ENCODE data around the gene DOC2A. TPM values are rescaled to one million over a fixed set of nuclear protein-coding genes. Genes with fewer than 3 reads are reported as not detected.
"Not testable (repeated sequence)": the region's sequence is repeated elsewhere in the genome, so short reads cannot be mapped to it uniquely, and the experiment has no call there.

The DOC2A gene
- total RNA-seq, 1 experiment from 2014 or later, result not detected

DNA sequence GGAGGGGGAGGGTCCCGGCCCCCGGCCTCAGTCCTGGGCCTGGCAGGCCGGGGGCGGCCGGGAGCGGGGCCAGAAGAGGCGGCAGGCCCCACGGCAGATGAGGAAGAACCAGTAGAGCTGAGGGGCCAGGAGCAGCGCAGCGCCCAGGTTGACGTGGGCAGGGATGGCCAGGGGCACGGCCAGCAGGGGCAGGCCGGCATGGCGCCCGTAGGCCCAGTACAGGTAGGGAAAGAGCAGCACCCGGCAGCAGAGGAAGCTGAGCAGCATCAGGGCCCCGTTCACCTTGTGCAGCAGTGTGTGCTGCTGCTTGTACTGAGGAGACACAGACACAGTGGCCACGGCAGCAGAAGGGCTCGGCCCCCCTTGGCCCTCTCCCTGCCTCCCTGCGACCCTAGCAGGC lies 14.3 kb upstream of the DOC2A start:
- no peak for DNase-seq
- Histone ChIP-seq H3K4me1 (ENCODE audit: low read length) (peaks cover 5% of the 10 kb centered on the region), H4K20me1 (ENCODE audit: insufficient read depth, low read depth, low read length) (0 out of 2 replicates have a peak, but pooled peaks cover 3% of the 10 kb centered on the region), H3K4me2 (ENCODE audit: low read depth, low read length, poor library complexity, severe bottlenecking) (no peak overlapping the region), H3K79me2 (ENCODE audit: low read length) (no peaks in the 10 kb centered on the region), H2AFZ (ENCODE audit: low read length) (no peak overlapping the region), H3K9ac (ENCODE audit: low read length) (no peak overlapping the region), H3K9me3 (ENCODE audit: low read length) (no peaks in the 10 kb centered on the region), H3K36me3 (ENCODE audit: insufficient read depth, low read length) (no peaks in the 10 kb centered on the region), H3K27me3 (ENCODE audit: low read length) (no peaks in the 10 kb centered on the region), H3K4me3 (ENCODE audit: low read length) (no peak overlapping the region), H3K9me2 (replicated peaks; ENCODE audit: insufficient read depth, low read length) (no peaks in the 10 kb centered on the region), H3K27ac (ENCODE audit: low read length) (no peak overlapping the region)

DNA sequence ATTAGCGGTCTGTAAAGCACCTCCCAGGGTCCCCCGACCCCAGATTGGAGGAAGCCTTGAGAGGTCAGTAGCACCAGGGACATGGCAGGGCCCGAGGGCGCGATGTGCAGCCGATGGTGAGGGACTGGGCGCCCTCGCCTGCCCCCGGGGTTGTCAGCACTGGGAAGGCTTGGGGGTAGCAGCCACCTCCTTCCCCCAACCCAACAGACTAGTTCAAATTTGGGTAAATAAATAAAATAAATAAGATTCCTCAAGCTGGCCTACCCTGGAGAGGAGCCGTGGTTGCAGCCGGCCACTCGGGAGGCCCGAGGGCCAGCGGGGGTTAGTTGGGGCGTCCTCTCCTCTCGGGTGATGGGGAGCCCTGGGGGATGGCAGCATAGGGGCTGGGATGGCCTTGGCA lies 13.6 kb upstream of the DOC2A start:
- Histone ChIP-seq H3K9me2 (replicated peaks; ENCODE audit: insufficient read depth, low read length) (no peaks in the 10 kb centered on the region), H3K9me3 (ENCODE audit: low read length) (no peaks in the 10 kb centered on the region), H3K27me3 (ENCODE audit: low read length) (no peaks in the 10 kb centered on the region), H3K36me3 (ENCODE audit: insufficient read depth, low read length) (no peaks in the 10 kb centered on the region), H3K27ac (ENCODE audit: low read length) (no peak overlapping the region), H2AFZ (ENCODE audit: low read length) (no peak overlapping the region), H3K4me3 (ENCODE audit: low read length) (no peak overlapping the region), H3K79me2 (ENCODE audit: low read length) (no peaks in the 10 kb centered on the region), H3K9ac (ENCODE audit: low read length) (no peak overlapping the region), H3K4me1 (ENCODE audit: low read length) (peaks cover 5% of the 10 kb centered on the region), H4K20me1 (ENCODE audit: insufficient read depth, low read depth, low read length) (0 out of 2 replicates have a peak, but pooled peaks cover 3% of the 10 kb centered on the region), H3K4me2 (ENCODE audit: low read depth, low read length, poor library complexity, severe bottlenecking) (no peak overlapping the region)
- no peak for DNase-seq

DNA sequence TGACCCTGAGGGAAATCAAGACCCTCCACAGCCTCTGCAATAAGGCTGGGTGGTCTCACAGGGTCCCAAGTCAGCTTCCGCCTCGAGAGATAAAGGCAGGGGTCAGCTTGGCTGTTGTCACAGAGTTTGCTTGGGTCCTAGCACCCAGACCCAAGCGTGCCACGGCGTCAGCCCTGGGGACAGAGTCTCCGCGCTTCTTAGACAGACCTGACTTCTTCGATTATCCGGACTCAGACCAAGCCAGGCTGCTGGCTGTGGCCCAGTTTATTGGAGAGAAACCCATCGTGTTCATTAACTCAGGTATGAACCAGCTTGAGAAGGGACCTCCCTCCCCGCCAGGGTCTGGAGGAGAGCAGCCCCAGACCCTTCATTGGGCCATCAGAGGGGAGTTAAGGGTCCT lies 12.8 kb upstream of the DOC2A start:
- H3K36me3 ChIP-seq (ENCODE audit: insufficient read depth, low read length), result no peaks in the 10 kb centered on the region
- no peaks in the 10 kb centered on the region for H3K79me2 ChIP-seq (ENCODE audit: low read length)
- H3K9ac ChIP-seq (ENCODE audit: low read length), result no peak overlapping the region
- peaks cover 5% of the 10 kb centered on the region for H3K4me1 ChIP-seq (ENCODE audit: low read length)
- no peak for DNase-seq
- H2AFZ ChIP-seq (ENCODE audit: low read length), result no peak overlapping the region
- H3K9me3 ChIP-seq (ENCODE audit: low read length), result no peaks in the 10 kb centered on the region
- H3K27me3 ChIP-seq (ENCODE audit: low read length), result no peaks in the 10 kb centered on the region
- no peak overlapping the region for H3K4me3 ChIP-seq (ENCODE audit: low read length)
- no peaks in the 10 kb centered on the region for H3K9me2 ChIP-seq (replicated peaks; ENCODE audit: insufficient read depth, low read length)
- H3K4me2 ChIP-seq (ENCODE audit: low read depth, low read length, poor library complexity, severe bottlenecking), result no peak overlapping the region
- no peak overlapping the region for H3K27ac ChIP-seq (ENCODE audit: low read length)
- H4K20me1 ChIP-seq (ENCODE audit: insufficient read depth, low read depth, low read length), result no peaks in the 10 kb centered on the region

DNA sequence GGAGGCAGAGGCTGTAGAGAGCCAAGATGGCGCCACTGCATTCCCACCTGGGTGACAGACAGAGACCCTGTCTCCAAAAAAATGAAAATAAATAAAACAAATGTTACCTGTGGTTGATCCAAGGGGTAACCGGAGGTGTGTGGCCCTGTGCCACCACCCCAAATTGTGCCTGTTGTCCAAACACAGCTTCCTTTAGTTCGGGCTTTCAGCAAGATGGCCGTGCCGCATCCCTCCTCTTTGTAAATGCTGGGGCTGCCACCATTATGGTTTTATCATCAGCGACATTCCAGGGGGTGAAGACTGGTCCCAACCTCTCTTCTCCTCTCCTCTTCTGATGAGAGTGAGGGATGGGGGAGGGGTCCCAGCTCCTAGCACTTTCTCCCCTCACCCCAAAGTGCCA lies 12.1 kb upstream of the DOC2A start, which contains the start of gene C16orf92:
C16orf92 (plus strand) TSS at position 312 of the 400 bp plus-strand sequence. CDS start 143 bp downstream, outside the sequence.
- no peaks in the 10 kb centered on the region for H3K9me2 ChIP-seq (replicated peaks; ENCODE audit: insufficient read depth, low read length)
- DNase-seq, result no peak
- no peak within 1 kb of the TSS for H3K4me2 ChIP-seq (ENCODE audit: low read depth, low read length, poor library complexity, severe bottlenecking)
- H4K20me1 ChIP-seq (ENCODE audit: insufficient read depth, low read depth, low read length), result no peaks in the 10 kb centered on the region
- no peak within 1 kb of the TSS for H3K9ac ChIP-seq (ENCODE audit: low read length)
- H3K36me3 ChIP-seq (ENCODE audit: insufficient read depth, low read length), result no peaks in the 10 kb centered on the region
- no peaks in the 10 kb centered on the region for H3K9me3 ChIP-seq (ENCODE audit: low read length)
- no peak within 1 kb of the TSS for H2AFZ ChIP-seq (ENCODE audit: low read length)
- H3K27ac ChIP-seq (ENCODE audit: low read length), result no peak within 1 kb of the TSS
- H3K27me3 ChIP-seq (ENCODE audit: low read length), result no peaks in the 10 kb centered on the region
- H3K4me3 ChIP-seq (ENCODE audit: low read length), result no peak within 1 kb of the TSS
- H3K4me1 ChIP-seq (ENCODE audit: low read length), result peaks cover 5% of the 10 kb centered on the region
- no peaks in the 10 kb centered on the region for H3K79me2 ChIP-seq (ENCODE audit: low read length)

DNA sequence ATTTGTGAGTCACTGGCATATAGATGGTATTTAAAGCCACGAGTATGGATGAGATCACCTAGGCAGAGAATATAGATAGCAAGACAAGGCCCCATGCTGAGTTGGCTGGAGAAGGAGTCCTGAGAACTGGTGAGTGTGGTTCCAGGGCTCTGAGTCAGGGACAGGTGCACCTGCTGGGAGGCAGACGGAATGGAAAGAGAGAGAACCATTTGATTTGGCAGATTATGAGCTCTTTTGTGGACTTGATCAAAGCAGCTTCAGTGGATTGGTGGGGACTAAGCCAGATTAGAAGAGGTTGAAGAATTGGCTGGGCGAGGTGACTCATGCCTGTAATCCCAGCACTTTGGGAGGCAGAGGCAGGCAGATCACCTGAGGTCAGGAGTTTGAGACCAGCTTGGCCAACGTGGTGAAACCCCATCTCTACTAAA lies 7.9 kb upstream of the DOC2A start:
- Histone ChIP-seq H3K4me1 (ENCODE audit: low read length) (peaks cover 5% of the 10 kb centered on the region), H3K9me3 (ENCODE audit: low read length) (no peaks in the 10 kb centered on the region), H3K36me3 (ENCODE audit: insufficient read depth, low read length) (no peaks in the 10 kb centered on the region), H3K4me3 (ENCODE audit: low read length) (no peak overlapping the region), H3K9ac (ENCODE audit: low read length) (no peak overlapping the region), H3K27me3 (ENCODE audit: low read length) (no peaks in the 10 kb centered on the region), H3K9me2 (replicated peaks; ENCODE audit: insufficient read depth, low read length) (no peaks in the 10 kb centered on the region), H2AFZ (ENCODE audit: low read length) (no peak overlapping the region), H3K4me2 (ENCODE audit: low read depth, low read length, poor library complexity, severe bottlenecking) (no peak overlapping the region), H3K27ac (ENCODE audit: low read length) (no peak overlapping the region), H3K79me2 (ENCODE audit: low read length) (no peaks in the 10 kb centered on the region), H4K20me1 (ENCODE audit: insufficient read depth, low read depth, low read length) (no peaks in the 10 kb centered on the region)
- DNase-seq, result no peak

DNA sequence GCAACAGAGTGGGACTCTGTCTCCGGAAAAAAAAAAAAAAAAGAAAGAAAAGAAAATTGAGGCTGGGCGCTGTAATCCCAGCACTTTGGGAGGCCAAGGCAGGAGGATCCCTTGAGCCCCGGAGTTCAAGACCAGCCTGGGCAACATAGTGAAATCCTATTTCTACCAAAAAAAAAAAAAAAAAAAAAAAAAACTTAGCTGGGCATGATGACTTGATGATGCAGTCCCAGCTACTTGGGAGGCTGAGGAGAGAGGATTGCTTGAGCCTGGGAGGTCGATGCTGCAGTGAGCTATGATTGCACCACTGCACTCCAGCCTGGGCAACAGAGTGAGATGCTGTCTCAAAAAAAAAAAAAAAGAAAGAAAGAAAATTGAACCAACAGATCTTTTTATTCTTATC lies 7.1 kb upstream of the DOC2A start:
- H3K4me1 ChIP-seq (ENCODE audit: low read length); H3K9ac ChIP-seq (ENCODE audit: low read length); H3K9me2 ChIP-seq (replicated peaks; ENCODE audit: insufficient read depth, low read length); H3K27ac ChIP-seq (ENCODE audit: low read length); H3K36me3 ChIP-seq (ENCODE audit: insufficient read depth, low read length); H4K20me1 ChIP-seq (ENCODE audit: insufficient read depth, low read depth, low read length); H3K27me3 ChIP-seq (ENCODE audit: low read length); H3K4me3 ChIP-seq (ENCODE audit: low read length); H3K79me2 ChIP-seq (ENCODE audit: low read length); DNase-seq; H3K9me3 ChIP-seq (ENCODE audit: low read length); H2AFZ ChIP-seq (ENCODE audit: low read length); H3K4me2 ChIP-seq (ENCODE audit: low read depth, low read length, poor library complexity, severe bottlenecking): not testable (repeated sequence)

DNA sequence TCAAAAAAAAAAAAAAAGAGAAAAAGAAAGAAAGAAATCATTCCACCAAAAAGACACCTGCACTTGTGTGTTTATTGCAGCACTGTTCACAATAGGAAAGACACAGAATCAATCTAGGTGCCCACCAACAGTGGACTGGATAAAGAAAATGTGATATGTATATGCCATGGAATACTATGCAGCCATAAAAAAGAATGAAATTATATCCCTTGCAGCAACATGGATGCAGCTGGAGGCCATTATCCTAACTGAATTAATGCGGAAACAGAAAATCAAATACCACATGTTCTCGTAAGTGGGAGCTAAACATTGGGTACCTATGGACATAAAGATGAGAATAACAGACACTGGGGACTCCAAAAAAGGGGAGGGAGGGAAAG lies 6.4 kb upstream of the DOC2A start:
- no peak overlapping the region for H3K27ac ChIP-seq (ENCODE audit: low read length)
- H3K79me2 ChIP-seq (ENCODE audit: low read length), result no peaks in the 10 kb centered on the region
- no peak overlapping the region for H3K4me2 ChIP-seq (ENCODE audit: low read depth, low read length, poor library complexity, severe bottlenecking)
- H3K36me3 ChIP-seq (ENCODE audit: insufficient read depth, low read length), result no peaks in the 10 kb centered on the region
- H3K9me3 ChIP-seq (ENCODE audit: low read length), result no peaks in the 10 kb centered on the region
- H4K20me1 ChIP-seq (ENCODE audit: insufficient read depth, low read depth, low read length), result no peaks in the 10 kb centered on the region
- H3K4me1 ChIP-seq (ENCODE audit: low read length), result peaks cover 5% of the 10 kb centered on the region
- H3K27me3 ChIP-seq (ENCODE audit: low read length), result no peaks in the 10 kb centered on the region
- H3K9me2 ChIP-seq (replicated peaks; ENCODE audit: insufficient read depth, low read length), result no peaks in the 10 kb centered on the region
- no peak overlapping the region for H3K9ac ChIP-seq (ENCODE audit: low read length)
- no peak overlapping the region for H3K4me3 ChIP-seq (ENCODE audit: low read length)
- no peak overlapping the region for H2AFZ ChIP-seq (ENCODE audit: low read length)
- DNase-seq, result no peak

DNA sequence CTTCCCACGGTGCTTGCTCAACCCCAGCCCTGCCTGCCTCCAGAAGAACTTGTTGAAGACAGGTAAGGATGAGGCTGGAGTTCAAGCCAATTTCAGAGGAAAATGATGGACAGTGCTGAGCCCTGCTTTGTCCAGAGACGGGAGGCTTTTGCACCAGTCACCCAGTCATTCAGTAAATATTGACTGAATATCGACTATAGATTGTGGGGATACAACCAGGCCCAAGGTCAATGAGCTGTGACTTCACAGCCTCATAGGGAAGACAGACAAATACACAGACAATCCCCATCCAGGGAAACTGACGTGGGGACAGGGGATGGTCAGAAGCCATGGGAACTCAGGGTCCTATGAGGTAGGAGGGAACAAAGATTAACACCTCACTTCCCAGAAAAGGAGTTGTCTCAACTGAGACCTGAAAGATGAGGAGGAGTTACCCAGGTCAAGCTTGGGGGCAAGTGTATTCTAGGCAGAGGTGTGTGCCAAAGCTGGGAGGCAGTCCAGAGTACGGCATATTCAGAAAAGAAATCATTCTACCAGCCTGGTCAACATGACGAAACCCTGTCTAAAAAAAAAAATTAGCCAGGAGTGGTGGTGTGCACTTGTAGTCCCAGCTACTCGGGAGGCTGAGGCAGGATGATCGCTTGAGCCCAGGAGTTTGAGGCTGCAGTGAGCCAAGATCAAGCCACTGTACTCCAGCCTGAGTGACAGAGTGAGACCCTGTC lies 5.9 kb upstream of the DOC2A start:
- Histone ChIP-seq H3K36me3 (ENCODE audit: insufficient read depth, low read length) (no peaks in the 10 kb centered on the region), H3K4me1 (ENCODE audit: low read length) (peaks cover 5% of the 10 kb centered on the region), H3K9me2 (replicated peaks; ENCODE audit: insufficient read depth, low read length) (no peaks in the 10 kb centered on the region), H3K9ac (ENCODE audit: low read length) (no peak overlapping the region), H3K27ac (ENCODE audit: low read length) (no peak overlapping the region), H2AFZ (ENCODE audit: low read length) (no peak overlapping the region), H3K27me3 (ENCODE audit: low read length) (no peaks in the 10 kb centered on the region), H4K20me1 (ENCODE audit: insufficient read depth, low read depth, low read length) (no peaks in the 10 kb centered on the region), H3K79me2 (ENCODE audit: low read length) (no peaks in the 10 kb centered on the region), H3K9me3 (ENCODE audit: low read length) (no peaks in the 10 kb centered on the region), H3K4me3 (ENCODE audit: low read length) (no peak overlapping the region), H3K4me2 (ENCODE audit: low read depth, low read length, poor library complexity, severe bottlenecking) (no peak overlapping the region)
- DNase-seq, result no peak

Measured in Karpas-422 (cell line).